Endothelial cell of umbilical vein (primary cell): ENCODE data around the gene FOXL3.

Experiments used
- CTCF ChIP-seq, 2 donors: IDR thresholded peaks; 1 replicate in 1 of 2; 2 replicates in 1 of 2; pipeline ENCODE4 v1.5.1; 2011; ENCODE audit warnings: low read length in 2 of 2, mild to moderate bottlenecking in 2 of 2, moderate library complexity in 2 of 2, control low read depth in 1 of 2, inconsistent platforms in 1 of 2, low read depth in 1 of 2; ENCODE audit not compliant: insufficient read depth in 1 of 2; ENCODE audit errors: extremely low read depth in 1 of 2
- EZH2 ChIP-seq: IDR thresholded peaks from 2 replicates; pipeline ENCODE4 v1.6.1; 2012; ENCODE audit warnings: borderline replicate concordance, low read depth, mild to moderate bottlenecking, moderate library complexity, low read length, inconsistent platforms; ENCODE audit not compliant: severe bottlenecking
- FOS ChIP-seq: IDR thresholded peaks from 2 replicates; pipeline ENCODE4 v1.6.1; 2011; ENCODE audit warnings: mild to moderate bottlenecking, low read length, moderate library complexity, borderline replicate concordance; ENCODE audit not compliant: insufficient read depth
- GATA2 ChIP-seq: IDR thresholded peaks from 2 replicates; pipeline ENCODE4 v1.7.0; 2011; ENCODE audit warnings: low read depth, mild to moderate bottlenecking, moderate library complexity, mixed read lengths, low read length; ENCODE audit not compliant: insufficient read length, insufficient read depth
- JUN ChIP-seq: IDR thresholded peaks from 2 replicates; pipeline ENCODE4 v1.6.1; 2011; ENCODE audit warnings: borderline replicate concordance, low read depth; ENCODE audit not compliant: insufficient read length, insufficient read depth
- MAX ChIP-seq: IDR thresholded peaks from 2 replicates; pipeline ENCODE4 v1.6.1; 2011; ENCODE audit not compliant: insufficient read depth, insufficient read length
- MYC ChIP-seq: IDR thresholded peaks from one replicate; pipeline ENCODE4 v1.6.1; 2011; ENCODE audit warnings: mild to moderate bottlenecking, low read depth, low read length
- POLR2A ChIP-seq: IDR thresholded peaks from 2 replicates; pipeline ENCODE4 v1.6.1; 2012; ENCODE audit warnings: low read depth, mild to moderate bottlenecking, control low read depth, low read length
- POLR2AphosphoS5 ChIP-seq: IDR thresholded peaks from 2 replicates; pipeline ENCODE4 v1.6.1; 2012; ENCODE audit warnings: low read depth, mild to moderate bottlenecking, control low read depth, low read length, moderate library complexity; ENCODE audit not compliant: insufficient read depth

- TF ChIP-seq POLR2AphosphoS5 (no peak), MYC (no peak), CTCF (IDR thresholded peaks at IDR 0.05; ENCODE audit: extremely low read depth in 1 of 2, insufficient read depth in 1 of 2, low read depth in 1 of 2, low read length in 2 of 2) (no peak), FOS (no peak), POLR2A (no peak), MAX (no peak), EZH2 (no peak), JUN (no peak), GATA2 (no peak)
Observed at GRCh38 chr7:297611-298374, 7.8 kb downstream of the FOXL3 start.
